Activated B cell treated with CpG ODN at 0.5 μM for 24 hours (primary cell): ENCODE results near the gene METAP1. TPM values are rescaled to one million over a fixed set of nuclear protein-coding genes. Genes with fewer than 3 reads are reported as not detected.
A peak's percentile ranks its signal among the peaks of the same experiment; 100 is the strongest.

ENCODE experiments used
- ATAC-seq: fragments of 200-7000 bp; cut with Tn5 transposase; one replicate; pipeline ENCODE4 v1.10.0; 2021; ENCODE audit warnings: low read depth, mild to moderate bottlenecking, moderate library complexity
- CTCF ChIA-PET: fragments of 350-600 bp; sonication (Branson Sonifier 250); formaldehyde crosslinking; loops from one replicate; lab custom pipeline; 2021; ENCODE audit warnings: antibody characterized with exemption; lab: Charles Lee
- POLR2A ChIA-PET: fragments of 350-600 bp; sonication (Branson Sonifier 250); formaldehyde crosslinking; loops from one replicate; lab custom pipeline; 2021; ENCODE audit warnings: antibody characterized with exemption; lab: Charles Lee
- DNase-seq: peaks from one replicate; pipeline ENCODE4 v3.0.0; 2022
- H3K27ac Mint-ChIP-seq: one replicate; pipeline ENCODE4 v1.8.0; 2020; ENCODE audit warnings: mixed read lengths
- H3K27me3 Mint-ChIP-seq: one replicate; pipeline ENCODE4 v1.8.0; 2021; ENCODE audit warnings: mixed read lengths
- H3K36me3 Mint-ChIP-seq: one replicate; pipeline ENCODE4 v1.8.0; 2021; ENCODE audit warnings: low read depth, mixed read lengths
- H3K4me1 Mint-ChIP-seq: one replicate; pipeline ENCODE4 v1.8.0; 2021; ENCODE audit warnings: mixed read lengths
- H3K4me3 Mint-ChIP-seq: one replicate; pipeline ENCODE4 v1.8.0; 2020; ENCODE audit warnings: mild to moderate bottlenecking, mixed read lengths
- H3K9me3 Mint-ChIP-seq: one replicate; pipeline ENCODE4 v1.8.0; 2020; ENCODE audit warnings: mixed read lengths
- intact Hi-C: fragments of 100-400 bp; cut with micrococcal nuclease; formaldehyde crosslinking; loops from one replicate; pipeline ENCODE4 v1.15.1; 2024
- total RNA-seq: library from RNA; stranded (reverse); gene quantifications from 2 replicates; pipeline ENCODE4 v1.2.3, GENCODE V29; 2022
- TF ChIP-seq, protein P1 (sequence below): fragments of 200-600 bp; IDR thresholded peaks from one replicate; pipeline ENCODE4 v1.8.0; 2022; ENCODE audit warnings: antibody characterized with exemption, mild to moderate bottlenecking

The METAP1 gene
- 29.9 and 38.6 TPM in 2 replicates for total RNA-seq

DNA sequence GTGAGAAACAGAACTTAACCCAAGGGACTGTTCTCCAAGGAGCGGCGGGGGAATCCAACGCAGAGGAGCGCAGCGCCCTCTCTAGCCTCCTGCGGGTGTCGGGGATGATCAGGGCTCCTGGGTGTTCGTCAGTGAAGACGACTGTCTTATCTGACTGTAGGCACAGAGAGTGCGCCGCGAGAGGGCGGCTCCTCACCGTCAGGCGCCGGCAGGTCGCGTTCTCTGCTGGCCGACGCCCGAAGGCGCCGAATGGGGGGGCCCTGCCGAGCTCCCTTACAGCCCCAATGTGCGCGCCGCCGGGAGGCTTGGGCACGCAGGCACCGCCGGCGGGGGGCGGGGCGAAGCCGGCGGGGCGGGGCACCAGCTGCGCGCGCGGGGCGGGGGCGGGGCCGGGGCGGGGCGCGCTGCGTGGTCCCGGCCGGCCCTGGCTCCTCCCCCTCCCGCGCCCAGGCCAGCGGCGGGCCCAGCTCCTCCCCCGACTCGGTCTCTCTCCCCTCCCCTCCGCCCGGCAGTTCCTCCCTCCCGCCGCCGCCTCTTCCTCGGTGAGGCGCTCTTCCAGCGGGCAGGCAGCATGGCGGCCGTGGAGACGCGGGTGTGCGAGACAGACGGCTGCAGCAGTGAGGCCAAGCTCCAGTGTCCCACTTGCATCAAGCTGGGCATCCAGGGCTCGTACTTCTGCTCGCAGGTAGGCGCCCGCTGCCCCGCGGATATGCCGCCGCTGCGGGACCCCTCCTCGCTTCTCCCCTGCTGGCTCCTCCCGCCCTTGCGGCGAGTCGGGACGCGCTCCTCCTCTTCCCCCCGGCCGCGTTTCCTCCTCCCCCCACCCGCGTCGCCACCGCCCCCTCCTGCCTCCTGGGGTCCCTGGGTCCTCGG, at the start of gene METAP1:
Gene METAP1 (plus strand): TSS at position 539 of the 873 bp plus-strand sequence. CDS start 33 bp downstream, at position 572.
- ATAC-seq (peak; percentile 87), DNase-seq (peak; percentile 92)
- ChIA-PET POLR2A (interaction anchor here (0.7 to 4.2 kb wide), 22 partner anchors 13 to 955 kb away, joined by 3 to 102 read pairs (median 5); partner anchors contain the start of genes ADH5, EIF4E, H2AZ1 and RAP1GDS1), CTCF (interaction anchor here (0.6 to 6.4 kb wide), 19 partner anchors 17 to 899 kb away, joined by 3 to 132 read pairs (median 3); partner anchors contain the start of genes ADH5, EIF4E and LAMTOR3)
- Mint-ChIP-seq H3K27me3 (no peaks in the 10 kb centered on the region), H3K9me3 (no peaks in the 10 kb centered on the region), H3K36me3 (no peaks in the 10 kb centered on the region), H3K27ac (peak within 1 kb of the TSS; percentile 94), H3K4me3 (peak within 1 kb of the TSS; percentile 86), H3K4me1 (peaks cover 25% of the 10 kb centered on the region)
- intact Hi-C loops = loop anchor here (1.0 to 5.0 kb wide), 17 partner anchors 33 to 954 kb away; partner anchors contain the start of genes ADH5, DAPP1, EIF4E and LAMTOR3
- TF ChIP-seq, protein P1, sequence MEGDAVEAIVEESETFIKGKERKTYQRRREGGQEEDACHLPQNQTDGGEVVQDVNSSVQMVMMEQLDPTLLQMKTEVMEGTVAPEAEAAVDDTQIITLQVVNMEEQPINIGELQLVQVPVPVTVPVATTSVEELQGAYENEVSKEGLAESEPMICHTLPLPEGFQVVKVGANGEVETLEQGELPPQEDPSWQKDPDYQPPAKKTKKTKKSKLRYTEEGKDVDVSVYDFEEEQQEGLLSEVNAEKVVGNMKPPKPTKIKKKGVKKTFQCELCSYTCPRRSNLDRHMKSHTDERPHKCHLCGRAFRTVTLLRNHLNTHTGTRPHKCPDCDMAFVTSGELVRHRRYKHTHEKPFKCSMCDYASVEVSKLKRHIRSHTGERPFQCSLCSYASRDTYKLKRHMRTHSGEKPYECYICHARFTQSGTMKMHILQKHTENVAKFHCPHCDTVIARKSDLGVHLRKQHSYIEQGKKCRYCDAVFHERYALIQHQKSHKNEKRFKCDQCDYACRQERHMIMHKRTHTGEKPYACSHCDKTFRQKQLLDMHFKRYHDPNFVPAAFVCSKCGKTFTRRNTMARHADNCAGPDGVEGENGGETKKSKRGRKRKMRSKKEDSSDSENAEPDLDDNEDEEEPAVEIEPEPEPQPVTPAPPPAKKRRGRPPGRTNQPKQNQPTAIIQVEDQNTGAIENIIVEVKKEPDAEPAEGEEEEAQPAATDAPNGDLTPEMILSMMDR = no peak

DNA sequence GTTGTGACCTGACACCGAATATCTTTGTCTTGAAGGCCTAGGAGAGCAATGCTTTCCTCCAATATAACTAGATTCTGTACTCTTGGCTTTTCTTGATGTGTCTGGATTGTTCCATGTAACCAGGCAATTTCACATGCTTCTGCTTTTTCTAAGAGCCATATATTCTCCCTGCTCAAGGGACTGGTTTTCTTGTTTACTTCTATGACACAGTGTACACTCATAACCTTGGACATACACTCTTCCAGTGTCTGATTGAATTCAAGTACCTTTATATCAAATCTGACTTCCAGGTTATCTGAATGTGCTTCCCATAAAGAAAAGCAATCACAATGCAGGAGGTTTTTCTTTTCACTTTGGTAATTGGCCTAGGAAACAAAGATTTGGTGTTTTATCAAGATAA, 49.2 kb upstream of the METAP1 start:
- no peak for DNase-seq
- POLR2A ChIA-PET = no interaction called here
- no peaks in the 10 kb centered on the region for H3K9me3 Mint-ChIP-seq
- H3K36me3 Mint-ChIP-seq = no peaks in the 10 kb centered on the region
- no peaks in the 10 kb centered on the region for H3K4me1 Mint-ChIP-seq
- intact Hi-C loops = no loop called here
- CTCF ChIA-PET = no interaction called here
- no peaks in the 10 kb centered on the region for H3K27me3 Mint-ChIP-seq
- no peak for ATAC-seq
- no peak overlapping the region for H3K4me3 Mint-ChIP-seq
- TF ChIP-seq, protein P1 = no peak
- no peak overlapping the region for H3K27ac Mint-ChIP-seq

DNA sequence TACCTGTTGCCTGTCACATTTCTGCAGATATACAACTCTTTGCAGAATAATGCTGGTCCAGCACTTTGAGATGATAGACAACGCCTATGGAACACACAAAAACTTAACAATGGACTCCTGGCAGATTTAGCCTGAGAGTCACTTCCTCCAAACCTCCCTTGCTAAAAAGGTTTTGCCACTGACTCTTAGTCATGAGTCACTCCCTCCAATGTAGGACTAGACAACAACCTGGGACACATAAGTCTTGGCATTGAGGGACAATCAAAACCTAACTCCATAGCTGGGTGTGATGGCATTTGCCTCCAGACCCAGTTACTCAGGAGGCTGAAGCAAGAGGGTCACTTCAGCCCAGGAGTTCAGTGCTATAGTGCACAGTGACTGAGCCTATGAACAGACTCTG, 44.6 kb upstream of the METAP1 start:
- CTCF ChIA-PET = no interaction called here
- DNase-seq = no peak
- POLR2A ChIA-PET = interaction anchor here (0.7 kb wide), 1 partner anchor 295 kb away, joined by 17 read pairs; no protein-coding TSS in a partner anchor
- TF ChIP-seq, protein P1 = no peak
- no peaks in the 10 kb centered on the region for H3K36me3 Mint-ChIP-seq
- ATAC-seq = no peak
- intact Hi-C loops = no loop called here
- no peak overlapping the region for H3K4me3 Mint-ChIP-seq
- no peaks in the 10 kb centered on the region for H3K4me1 Mint-ChIP-seq
- no peaks in the 10 kb centered on the region for H3K9me3 Mint-ChIP-seq
- peaks cover 3% of the 10 kb centered on the region for H3K27me3 Mint-ChIP-seq
- H3K27ac Mint-ChIP-seq = no peak overlapping the region

DNA sequence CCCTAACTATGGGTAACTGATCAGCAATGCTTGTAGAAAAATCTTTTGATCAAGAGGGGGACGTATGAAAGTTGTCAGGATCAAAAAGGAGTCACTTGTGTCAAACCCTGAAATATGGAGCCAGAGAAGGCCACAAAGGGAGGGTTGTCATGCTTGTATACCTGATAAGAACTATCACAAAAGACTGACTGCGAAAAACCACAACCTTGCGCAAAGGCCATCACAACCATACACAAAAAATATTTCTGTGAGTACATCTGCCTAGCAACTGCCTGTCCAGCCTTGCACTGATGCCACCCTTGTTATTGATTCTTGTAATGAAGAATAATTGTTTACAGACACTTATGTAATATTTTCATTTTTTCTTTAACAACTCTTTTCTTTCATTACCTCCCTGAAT, 43.8 kb upstream of the METAP1 start:
- Mint-ChIP-seq H3K27ac (no peak overlapping the region), H3K4me3 (no peak overlapping the region), H3K27me3 (peaks cover 5% of the 10 kb centered on the region), H3K9me3 (no peaks in the 10 kb centered on the region), H3K4me1 (no peaks in the 10 kb centered on the region), H3K36me3 (no peaks in the 10 kb centered on the region)
- DNase-seq (no peak), ATAC-seq (no peak)
- ChIA-PET CTCF (no interaction called here), POLR2A (interaction anchor here (0.7 kb wide), 1 partner anchor 296 kb away, joined by 17 read pairs; no protein-coding TSS in a partner anchor)
- TF ChIP-seq, protein P1 = no peak
- intact Hi-C loops = no loop called here

DNA sequence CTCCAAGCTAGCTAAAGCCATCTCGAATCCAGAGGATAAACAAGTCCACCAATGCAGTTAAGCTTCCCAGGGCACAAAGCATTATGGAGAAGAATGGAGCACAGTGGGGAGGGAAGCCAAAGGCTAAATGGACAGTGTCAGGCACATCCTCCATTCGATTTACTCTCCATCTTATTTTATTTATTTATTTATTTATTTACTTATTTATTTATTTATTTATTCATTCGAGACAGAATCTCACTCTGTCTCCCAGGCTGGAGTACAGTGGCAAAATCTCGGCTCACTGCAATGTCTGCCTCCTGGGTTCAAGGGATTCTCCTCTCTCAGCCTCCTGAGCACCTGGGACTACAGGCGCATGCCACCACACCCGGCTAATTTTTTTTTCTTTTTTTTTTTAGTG, 40.3 kb upstream of the METAP1 start:
- no peak overlapping the region for H3K4me3 Mint-ChIP-seq
- peaks cover 5% of the 10 kb centered on the region for H3K27me3 Mint-ChIP-seq
- H3K36me3 Mint-ChIP-seq = no peaks in the 10 kb centered on the region
- ATAC-seq = no peak
- no peaks in the 10 kb centered on the region for H3K4me1 Mint-ChIP-seq
- ChIA-PET CTCF (no interaction called here), POLR2A (no interaction called here)
- TF ChIP-seq, protein P1 = no peak
- no peak for DNase-seq
- intact Hi-C loops = no loop called here
- no peaks in the 10 kb centered on the region for H3K9me3 Mint-ChIP-seq
- no peak overlapping the region for H3K27ac Mint-ChIP-seq
